PC-3 (cell line): ENCODE data around the gene MYH9. TPM values are rescaled to one million over a fixed set of nuclear protein-coding genes. Genes with fewer than 3 reads are reported as not detected.

Experiments
- ATAC-seq: fragments of 200-7000 bp; cut with Tn5 transposase; 2 replicates; pipeline ENCODE4 v1.9.1; 2020; ENCODE audit warnings: mild to moderate bottlenecking, moderate library complexity
- BruUV-seq: library from RNA; stranded (reverse); fragments of 400-500 nt; replicated peaks from 2 replicates; lab custom pipeline; 2021; lab: Mats Ljungman, UMichigan
- CTCF ChIA-PET: fragments of 300-600 bp; sonication (Branson Sonifier 250); formaldehyde crosslinking; loops from one replicate; lab custom pipeline; 2022; ENCODE audit warnings: antibody characterized with exemption; lab: Charles Lee
- POLR2A ChIA-PET: fragments of 300-600 bp; sonication (Branson Sonifier 250); formaldehyde crosslinking; loops from one replicate; lab custom pipeline; 2022; ENCODE audit warnings: antibody characterized with exemption; ENCODE audit not compliant: unreplicated experiment; lab: Charles Lee
- DNase-seq: peaks from one replicate; pipeline ENCODE4 v3.0.0-alpha.2; 2015
- H2AFZ ChIP-seq: fragments of 300-600 bp; sonication (generic); 2 replicates; pipeline ENCODE4 v1.6.0; 2016; ENCODE audit warnings: antibody characterized with exemption, low read length
- H3F3A ChIP-seq: fragments of 300-600 bp; sonication (generic); one replicate; pipeline ENCODE4 v1.6.0; 2017; ENCODE audit warnings: antibody characterized with exemption, low read length, control low read depth, mild to moderate bottlenecking; ENCODE audit not compliant: unreplicated experiment
- H3K27ac ChIP-seq: fragments of 300-600 bp; sonication (generic); 2 replicates; pipeline ENCODE4 v1.5.1; 2016; ENCODE audit warnings: mild to moderate bottlenecking, low read length
- H3K27me3 ChIP-seq: fragments of 300-600 bp; sonication (generic); 2 replicates; pipeline ENCODE4 v1.6.1; 2016; ENCODE audit warnings: low read length, mixed read lengths
- H3K36me3 ChIP-seq: fragments of 300-600 bp; sonication (generic); 2 replicates; pipeline ENCODE4 v1.6.1; 2016; ENCODE audit warnings: low read depth, mixed run types, low read length, mixed read lengths
- H3K4me1 ChIP-seq: fragments of 300-600 bp; sonication (generic); 2 replicates; pipeline ENCODE4 v1.5.1; 2016; ENCODE audit warnings: low read length; ENCODE audit not compliant: insufficient read depth
- H3K4me2 ChIP-seq: fragments of 300-600 bp; sonication (generic); 2 replicates; pipeline ENCODE4 v1.6.0; 2016; ENCODE audit warnings: low read length
- H3K4me3 ChIP-seq: fragments of 300-600 bp; sonication (generic); 2 replicates; pipeline ENCODE4 v1.5.1; 2016; ENCODE audit warnings: mild to moderate bottlenecking, low read length, mixed read lengths
- H3K79me2 ChIP-seq: fragments of 300-600 bp; sonication (generic); 2 replicates; pipeline ENCODE4 v1.6.1; 2017; ENCODE audit warnings: low read length, mixed read lengths
- H3K9ac ChIP-seq: fragments of 300-600 bp; sonication (generic); 2 replicates; pipeline ENCODE4 v1.6.0; 2016; ENCODE audit warnings: mild to moderate bottlenecking, low read length
- H3K9me2 ChIP-seq: fragments of 300-600 bp; sonication (generic); replicated peaks from 2 replicates; pipeline ENCODE4 v1.6.1; 2016; ENCODE audit warnings: mixed run types, low read length, mixed read lengths
- H3K9me3 ChIP-seq: fragments of 300-600 bp; sonication (generic); 2 replicates; pipeline ENCODE4 v1.6.1; 2016; ENCODE audit warnings: low read length, mixed read lengths
- H4K20me1 ChIP-seq: fragments of 300-600 bp; sonication (generic); 2 replicates; pipeline ENCODE4 v1.6.1; 2016; ENCODE audit warnings: low read length, mixed read lengths
- CTCF ChIP-seq: fragments of 300-600 bp; sonication (generic); conservative IDR thresholded peaks from 2 replicates; pipeline ENCODE4 v1.5.1; 2017; ENCODE audit warnings: antibody characterized with exemption, low read depth, mild to moderate bottlenecking, low read length
- EZH2 ChIP-seq: fragments of 300-600 bp; sonication (generic); IDR thresholded peaks from one replicate; pipeline ENCODE4 v1.6.1; 2017; ENCODE audit warnings: antibody characterized with exemption, mild to moderate bottlenecking, low read length; ENCODE audit not compliant: unreplicated experiment
- EZH2phosphoT487 ChIP-seq: fragments of 300-600 bp; sonication (generic); IDR thresholded peaks from 2 replicates; pipeline ENCODE4 v1.6.1; 2018; ENCODE audit warnings: mild to moderate bottlenecking, antibody characterized with exemption, low read length, borderline replicate concordance
- intact Hi-C: fragments of 100-400 bp; cut with micrococcal nuclease; formaldehyde crosslinking; loops from 2 replicates; pipeline ENCODE4 v1.9.0; 2023
- total RNA-seq: library from RNA; depleted of rRNA; stranded (reverse); fragments of >200 nt; gene quantifications from 2 replicates; pipeline ENCODE4 v1.2.3, GENCODE V29; 2014

The MYH9 gene
- total RNA-seq, 1 experiment from 2014 or later: 357 TPM

- no peak for ATAC-seq
- Histone ChIP-seq H3K9ac (no peak overlapping the region), H2AFZ (no peak overlapping the region), H3K27me3 (no peaks in the 10 kb centered on the region), H3K4me3 (no peak overlapping the region), H3K9me2 (no peaks in the 10 kb centered on the region), H3K79me2 (no peaks in the 10 kb centered on the region), H3F3A (no peaks in the 10 kb centered on the region), H3K36me3 (no peaks in the 10 kb centered on the region), H3K9me3 (no peaks in the 10 kb centered on the region), H4K20me1 (no peaks in the 10 kb centered on the region), H3K4me2 (no peak overlapping the region), H3K4me1 (peaks cover 25% of the 10 kb centered on the region), H3K27ac (no peak overlapping the region)
- DNase-seq: no peak
- BruUV-seq: no TSS peak
- ChIA-PET CTCF (no interaction called here), POLR2A (no interaction called here)
- no peak for TF ChIP-seq EZH2phosphoT487
- TF ChIP-seq CTCF: no peak
- no peak for TF ChIP-seq EZH2
- intact Hi-C loops: no loop called here
Measured at GRCh38 chr22:36409056-36409455, 21.3 kb upstream of the MYH9 start.

- no TSS peak for BruUV-seq
- CTCF ChIA-PET: no interaction called here
- H3K79me2 ChIP-seq: no peaks in the 10 kb centered on the region
- no peak overlapping the region for H3K4me2 ChIP-seq
- H3K9me2 ChIP-seq: no peaks in the 10 kb centered on the region
- peaks cover 25% of the 10 kb centered on the region for H3K4me1 ChIP-seq
- no peaks in the 10 kb centered on the region for H3K36me3 ChIP-seq
- POLR2A ChIA-PET: interaction anchor here (0.6 kb wide), 1 partner anchor 128 kb away, joined by 10 read pairs; no protein-coding TSS in a partner anchor
- H4K20me1 ChIP-seq: no peaks in the 10 kb centered on the region
- no peak overlapping the region for H3K9ac ChIP-seq
- no peak for TF ChIP-seq CTCF
- no peak for TF ChIP-seq EZH2phosphoT487
- no peak for TF ChIP-seq EZH2
- no peak overlapping the region for H2AFZ ChIP-seq
- no peak for DNase-seq
- intact Hi-C loops: no loop called here
- H3K27ac ChIP-seq: no peak overlapping the region
- ATAC-seq: no peak
- no peaks in the 10 kb centered on the region for H3K27me3 ChIP-seq
- no peaks in the 10 kb centered on the region for H3K9me3 ChIP-seq
- no peaks in the 10 kb centered on the region for H3F3A ChIP-seq
- H3K4me3 ChIP-seq: no peak overlapping the region
Measured at GRCh38 chr22:36406721-36407120, 19.0 kb upstream of the MYH9 start.

- H3K4me3 ChIP-seq: no peak overlapping the region
- no peak overlapping the region for H3K27ac ChIP-seq
- H2AFZ ChIP-seq: no peak overlapping the region
- ATAC-seq: no peak
- H3K4me1 ChIP-seq: peaks cover 24% of the 10 kb centered on the region
- no peaks in the 10 kb centered on the region for H3K27me3 ChIP-seq
- BruUV-seq: no TSS peak
- no peaks in the 10 kb centered on the region for H4K20me1 ChIP-seq
- no peaks in the 10 kb centered on the region for H3K36me3 ChIP-seq
- peak; percentile 37 for DNase-seq
- ChIA-PET CTCF (interaction anchor here (1.0 kb wide), 1 partner anchor 65 kb away, joined by 3 read pairs; no protein-coding TSS in a partner anchor), POLR2A (interaction anchor here (0.6 kb wide), 1 partner anchor 127 kb away, joined by 10 read pairs; no protein-coding TSS in a partner anchor)
- intact Hi-C loops: no loop called here
- H3K9me3 ChIP-seq: no peaks in the 10 kb centered on the region
- no peaks in the 10 kb centered on the region for H3F3A ChIP-seq
- no peak overlapping the region for H3K4me2 ChIP-seq
- H3K9me2 ChIP-seq: no peaks in the 10 kb centered on the region
- no peaks in the 10 kb centered on the region for H3K79me2 ChIP-seq
- no peak overlapping the region for H3K9ac ChIP-seq
- no peak for TF ChIP-seq EZH2phosphoT487
- TF ChIP-seq CTCF: no peak
- no peak for TF ChIP-seq EZH2
Measured at GRCh38 chr22:36405671-36406538, 18.1 kb upstream of the MYH9 start.
